ENCODE data around the gene SGPP1. TPM values are rescaled to one million over a fixed set of nuclear protein-coding genes. Genes with fewer than 3 reads are reported as not detected.

The SGPP1 gene
- total and polyA plus RNA-seq, 2 of the 8 experiments (the other 6 are each of a cell fraction or from before 2014, with no cell fraction given), result 5.7 to 8.1 TPM

- TF ChIP-seq TAF1 (IDR thresholded peaks at IDR 0.05; ENCODE audit: low read depth, low read length), result no peak
- TF ChIP-seq ZNF274 (IDR thresholded peaks at IDR 0.05; ENCODE audit: borderline replicate concordance, extremely low read depth, low read length), result no peak
- TF ChIP-seq BACH1 (IDR thresholded peaks at IDR 0.05; ENCODE audit: low read length), result no peak
Measured at GRCh38 chr14:63654346-63654745, 73.5 kb downstream of the SGPP1 start (continued).
